Cerebellar nuclear complex (tissue), 1 donor: ENCODE results near the gene DNAAF6.

ENCODE experiments used
- DNase-seq, 2 experiments: peaks; one replicate each; lab custom pipeline; 2025; lab: John Stamatoyannopoulos, UW

DNAAF6 gene

DNA sequence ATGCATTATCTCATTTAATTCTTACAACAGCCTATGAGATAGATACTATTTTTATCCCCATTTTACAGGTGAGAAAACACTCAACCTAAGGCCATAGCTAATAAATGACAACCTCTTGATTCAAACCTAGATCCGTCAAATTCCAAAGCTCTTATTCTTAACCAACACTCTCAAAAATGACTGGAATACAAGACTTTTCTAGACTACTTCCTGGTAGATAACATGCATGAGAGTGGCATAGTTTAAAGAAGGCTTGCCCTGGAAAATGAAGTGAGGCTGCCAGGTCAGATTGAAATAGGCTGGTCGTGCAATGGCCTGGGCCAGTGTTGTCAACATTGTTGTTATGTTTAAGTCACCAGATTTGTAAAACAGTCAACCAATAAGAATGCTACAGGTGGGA lies 86.6 kb downstream of the DNAAF6 start:
- DNase-seq = no peak
